HG03175 (cell line): ENCODE results near the gene TBC1D4.
"Not testable (repeated sequence)": the region's sequence is repeated elsewhere in the genome, so short reads cannot be mapped to it uniquely, and the experiment has no call there.

Experiments used
- ATAC-seq: cut with Tn5 transposase; IDR thresholded peaks from one replicate; pipeline ENCODE4 v1.9.1; 2021; ENCODE audit warnings: mild to moderate bottlenecking, moderate library complexity; ENCODE audit not compliant: unreplicated experiment

The TBC1D4 gene

DNA sequence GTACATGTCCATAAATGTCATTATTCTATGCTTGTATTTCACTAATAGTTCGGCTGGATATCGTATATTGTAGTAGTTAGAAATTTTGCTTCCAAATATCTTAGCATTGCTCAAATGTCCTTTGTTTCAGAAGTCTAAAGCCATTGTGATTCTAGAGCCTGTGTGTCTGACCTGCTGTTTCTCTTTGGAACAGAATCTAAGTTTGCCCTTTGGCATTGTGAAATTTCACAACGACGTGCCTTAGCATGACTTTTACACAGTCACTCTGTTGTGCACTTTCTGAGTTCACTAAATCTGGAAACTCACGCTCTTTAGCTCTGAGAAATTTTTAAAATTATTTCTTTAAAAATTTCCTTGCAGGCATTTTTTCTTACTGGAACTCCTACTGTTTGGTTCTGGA lies 152.2 kb downstream of the TBC1D4 start:
- no peak for ATAC-seq

GRCh38 chr13:75329097-75329496 lies 152.9 kb downstream of the TBC1D4 start:
- no peak for ATAC-seq

- peak; percentile 10 for ATAC-seq
Measured at GRCh38 chr13:75327135-75327510, 154.8 kb downstream of the TBC1D4 start.

GRCh38 chr13:75326173-75327134 lies 155.5 kb downstream of the TBC1D4 start:
- ATAC-seq = peak; percentile 97

DNA sequence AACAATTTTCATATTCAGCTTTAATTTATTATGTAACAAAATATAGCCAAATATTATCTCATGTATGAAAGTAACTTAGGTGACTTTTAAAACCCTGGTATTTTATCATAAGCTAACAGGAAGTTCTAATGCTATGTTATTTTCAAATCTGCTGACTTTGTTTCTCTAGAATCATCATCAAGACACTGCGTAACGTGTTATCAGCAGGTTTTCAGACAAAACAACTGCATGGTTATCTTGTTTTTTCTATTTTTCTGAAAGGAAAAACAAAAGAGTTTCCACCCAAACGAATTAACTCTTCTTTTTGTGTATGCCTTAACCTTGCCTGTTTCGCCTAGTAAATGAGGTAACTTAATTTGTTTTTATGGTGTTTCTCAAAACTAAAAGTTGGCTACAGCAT lies 156.3 kb downstream of the TBC1D4 start:
- ATAC-seq = no peak

- no peak for ATAC-seq
Measured at GRCh38 chr13:75324413-75324940, 157.5 kb downstream of the TBC1D4 start.

- no peak for ATAC-seq
Measured at GRCh38 chr13:75321084-75321483, 160.9 kb downstream of the TBC1D4 start.

GRCh38 chr13:75319254-75319653 lies 162.7 kb downstream of the TBC1D4 start:
- no peak for ATAC-seq

GRCh38 chr13:75318138-75318833 lies 163.7 kb downstream of the TBC1D4 start:
- ATAC-seq = no peak

- no peak for ATAC-seq
Measured at GRCh38 chr13:75316427-75316826, 165.5 kb downstream of the TBC1D4 start.

- ATAC-seq = peak; percentile 57
Measured at GRCh38 chr13:75312884-75313520, 169.0 kb downstream of the TBC1D4 start.

GRCh38 chr13:75309981-75310580 lies 171.9 kb downstream of the TBC1D4 start:
- ATAC-seq = no peak

DNA sequence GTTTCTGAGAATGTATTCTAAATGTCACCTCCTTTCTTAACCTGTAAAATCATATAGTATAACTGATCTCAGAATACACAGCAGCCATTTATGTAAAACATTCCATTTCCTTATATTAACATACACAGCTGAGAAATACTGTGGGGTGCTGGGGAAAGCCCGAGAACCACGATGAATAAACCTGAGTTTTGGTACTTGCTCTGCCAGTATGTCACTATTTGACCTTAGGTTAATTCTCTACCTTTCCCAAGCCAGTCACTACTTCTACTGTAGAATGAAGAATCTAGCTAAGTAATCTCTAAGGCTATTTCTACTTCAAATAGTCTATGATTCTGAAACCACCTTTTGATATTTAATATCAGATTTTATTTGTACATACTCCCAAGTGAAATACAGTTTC lies 173.7 kb downstream of the TBC1D4 start:
- ATAC-seq = no peak

DNA sequence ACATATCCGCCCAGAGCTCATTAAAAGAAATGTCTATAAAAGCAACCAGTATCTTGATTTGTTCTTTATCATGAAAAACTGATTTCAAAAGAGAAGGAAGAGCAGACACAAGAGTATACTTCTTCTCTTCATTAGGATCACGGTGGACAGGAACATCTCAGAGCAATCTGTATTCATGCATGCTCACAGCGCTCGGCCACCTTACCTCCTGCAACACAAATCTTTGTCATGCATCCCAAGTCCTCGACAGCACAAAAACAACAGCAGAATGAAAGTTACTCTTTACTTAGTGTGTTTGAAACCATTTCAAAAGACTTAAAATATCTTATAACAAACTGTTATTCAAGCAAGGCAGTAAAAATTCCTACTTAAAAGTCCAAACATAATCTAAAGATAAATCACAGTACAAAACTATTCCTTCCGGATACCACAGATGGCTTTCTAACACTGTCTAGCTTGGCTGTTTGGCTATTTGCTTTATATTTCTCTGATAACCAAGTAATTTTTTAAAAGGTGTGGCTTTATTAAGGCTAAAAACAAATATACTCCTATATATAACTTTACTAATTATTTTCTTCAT lies 174.5 kb downstream of the TBC1D4 start:
- no peak for ATAC-seq

- ATAC-seq = not testable (repeated sequence)
Measured at GRCh38 chr13:75306967-75307366, 175.0 kb downstream of the TBC1D4 start.

DNA sequence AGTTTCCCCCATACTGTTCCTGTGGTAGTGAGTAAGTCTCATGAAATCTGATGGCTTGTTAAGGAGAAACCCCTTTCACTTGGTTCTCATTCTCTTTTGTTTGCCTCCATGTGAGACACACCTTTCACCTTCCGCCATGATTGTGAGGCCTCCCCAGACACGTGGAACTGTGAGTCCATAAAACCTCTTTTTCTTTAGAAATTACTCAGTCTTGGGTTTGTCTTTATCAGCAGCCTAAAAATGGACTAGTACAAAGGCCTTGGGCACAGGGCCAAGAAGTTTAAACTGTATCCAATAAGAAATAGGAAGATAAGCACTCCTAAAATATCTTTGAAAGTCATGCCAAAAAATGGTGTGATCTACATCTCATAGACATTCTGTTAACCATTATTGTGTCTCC lies 176.9 kb downstream of the TBC1D4 start:
- no peak for ATAC-seq

DNA sequence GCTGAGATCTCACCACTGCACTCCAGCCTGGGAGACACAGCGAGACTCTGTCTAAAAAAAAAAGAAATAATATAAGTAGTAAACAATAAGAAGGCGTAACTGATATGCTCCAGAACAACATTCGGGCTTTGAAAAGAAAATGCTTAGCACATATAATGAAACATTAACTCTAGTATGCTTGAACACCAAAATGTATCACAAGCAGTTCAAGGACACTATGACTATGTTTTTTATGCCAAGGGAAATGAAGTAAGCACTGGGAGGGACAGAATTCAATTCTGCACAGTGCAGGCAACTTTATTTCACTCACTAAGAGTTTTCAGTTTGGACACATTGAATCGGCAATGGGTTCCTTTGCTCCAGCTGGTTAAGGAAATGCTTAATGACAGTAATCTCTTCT lies 178.7 kb downstream of the TBC1D4 start:
- no peak for ATAC-seq

DNA sequence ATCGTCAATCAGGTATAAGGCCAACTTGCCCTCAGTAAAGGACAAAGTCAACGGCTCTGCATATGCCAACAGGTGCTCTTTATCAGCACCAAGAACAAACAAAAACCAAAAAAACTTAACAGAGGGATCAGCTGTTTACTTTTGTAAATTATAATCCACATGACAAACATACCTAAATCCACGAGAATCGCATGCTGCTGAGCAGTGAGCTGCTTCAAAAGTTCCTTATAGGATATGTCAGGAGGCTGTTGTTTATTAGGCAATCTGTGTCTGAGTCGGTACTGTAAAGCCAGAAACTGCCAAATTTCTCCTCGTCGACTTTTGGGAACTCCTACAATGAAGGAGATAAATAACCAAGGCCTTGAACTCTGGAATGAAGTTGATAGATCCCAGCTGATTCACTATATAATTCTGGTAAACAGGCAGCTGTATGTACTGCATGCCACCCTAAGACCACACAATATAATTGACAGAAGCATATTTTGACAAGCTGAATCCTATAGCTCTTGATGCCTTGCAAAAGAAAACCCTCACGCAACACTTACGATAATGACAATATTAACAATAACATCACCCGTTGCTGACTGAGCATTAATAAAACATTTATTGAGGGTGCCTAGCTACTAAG lies 179.8 kb downstream of the TBC1D4 start:
- no peak for ATAC-seq

DNA sequence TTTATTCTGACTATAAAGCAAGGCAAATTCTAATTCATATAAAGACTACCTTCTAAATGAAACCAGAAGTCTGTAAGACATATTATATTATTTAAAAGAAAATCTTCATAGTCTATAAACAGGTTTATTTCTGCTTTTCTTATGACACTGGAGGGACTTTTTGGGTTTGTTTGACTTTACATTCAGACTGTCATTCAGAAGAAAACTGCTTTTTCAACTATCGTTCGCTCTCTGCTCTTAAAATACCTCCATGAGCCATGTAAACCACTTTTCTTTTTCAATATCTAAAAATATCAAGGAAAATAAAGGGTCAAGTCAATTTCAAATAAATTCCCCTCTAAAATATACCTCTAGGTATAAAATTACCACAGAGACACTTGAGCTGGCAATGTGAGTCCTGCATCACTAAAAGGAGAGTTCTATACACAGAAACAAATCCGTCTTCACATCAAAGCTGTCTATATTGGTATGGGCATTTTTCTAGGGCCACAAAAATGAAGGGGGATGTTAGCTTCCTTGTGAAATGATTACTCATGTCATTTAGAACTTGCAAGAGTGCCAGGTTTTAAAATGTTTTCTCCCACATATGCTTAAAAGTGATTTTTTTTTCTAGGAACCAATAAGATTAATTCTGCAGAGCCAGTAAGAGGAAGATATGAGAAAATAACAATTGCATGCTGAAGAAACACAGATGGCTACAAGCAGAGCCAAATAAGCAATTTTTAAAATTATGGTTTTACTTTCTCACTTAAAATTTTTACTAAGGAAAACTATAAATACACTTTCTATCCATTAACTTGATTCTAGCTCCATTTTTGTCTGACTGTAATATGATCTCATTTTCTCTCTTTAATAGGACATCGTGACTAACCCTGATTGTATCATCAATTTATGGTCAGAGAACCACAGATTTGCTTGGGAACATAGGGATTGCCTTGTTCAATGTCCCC lies 181.8 kb downstream of the TBC1D4 start:
- ATAC-seq = no peak
